Mesothelial cell of epicardium (in vitro differentiated cells): Measurements from ENCODE around the gene SH2D3A. TPM values are rescaled to one million over a fixed set of nuclear protein-coding genes. Genes with fewer than 3 reads are reported as not detected.

Source experiments
- DNase-seq, 2 experiments: peaks; one replicate each; pipeline ENCODE4 v3.0.0; 2021; ENCODE audit warnings: low spot score in 2 of 2; ENCODE audit not compliant: unreplicated experiment in 2 of 2
- H3K27ac Mint-ChIP-seq: 2 replicates; pipeline ENCODE4 v1.8.0; 2021; ENCODE audit warnings: mixed read lengths
- H3K27me3 Mint-ChIP-seq: 2 replicates; pipeline ENCODE4 v1.8.0; 2021; ENCODE audit warnings: low read depth, mixed read lengths
- H3K36me3 Mint-ChIP-seq: 2 replicates; pipeline ENCODE4 v1.8.0; 2021; ENCODE audit warnings: mixed read lengths
- H3K4me1 Mint-ChIP-seq: 2 replicates; pipeline ENCODE4 v1.8.0; 2021; ENCODE audit warnings: mixed read lengths
- H3K4me3 Mint-ChIP-seq: 2 replicates; pipeline ENCODE4 v1.8.0; 2021; ENCODE audit warnings: mild to moderate bottlenecking, moderate library complexity, mixed read lengths
- H3K9me3 Mint-ChIP-seq: 2 replicates; pipeline ENCODE4 v1.8.0; 2021; ENCODE audit warnings: mixed read lengths
- total RNA-seq: library from RNA; stranded (reverse); gene quantifications from 3 replicates; pipeline ENCODE4 v1.2.1, GENCODE V29; 2021
- TF ChIP-seq, protein P1 (sequence below): fragments of 200-600 bp; sonication (generic); IDR thresholded peaks from one replicate; pipeline ENCODE4 v1.5.0; 2021; ENCODE audit warnings: antibody characterized with exemption; ENCODE audit not compliant: unreplicated experiment

The SH2D3A gene
- 13.3 to 13.9 TPM (median 13.4 TPM) in 3 replicates for total RNA-seq

DNA sequence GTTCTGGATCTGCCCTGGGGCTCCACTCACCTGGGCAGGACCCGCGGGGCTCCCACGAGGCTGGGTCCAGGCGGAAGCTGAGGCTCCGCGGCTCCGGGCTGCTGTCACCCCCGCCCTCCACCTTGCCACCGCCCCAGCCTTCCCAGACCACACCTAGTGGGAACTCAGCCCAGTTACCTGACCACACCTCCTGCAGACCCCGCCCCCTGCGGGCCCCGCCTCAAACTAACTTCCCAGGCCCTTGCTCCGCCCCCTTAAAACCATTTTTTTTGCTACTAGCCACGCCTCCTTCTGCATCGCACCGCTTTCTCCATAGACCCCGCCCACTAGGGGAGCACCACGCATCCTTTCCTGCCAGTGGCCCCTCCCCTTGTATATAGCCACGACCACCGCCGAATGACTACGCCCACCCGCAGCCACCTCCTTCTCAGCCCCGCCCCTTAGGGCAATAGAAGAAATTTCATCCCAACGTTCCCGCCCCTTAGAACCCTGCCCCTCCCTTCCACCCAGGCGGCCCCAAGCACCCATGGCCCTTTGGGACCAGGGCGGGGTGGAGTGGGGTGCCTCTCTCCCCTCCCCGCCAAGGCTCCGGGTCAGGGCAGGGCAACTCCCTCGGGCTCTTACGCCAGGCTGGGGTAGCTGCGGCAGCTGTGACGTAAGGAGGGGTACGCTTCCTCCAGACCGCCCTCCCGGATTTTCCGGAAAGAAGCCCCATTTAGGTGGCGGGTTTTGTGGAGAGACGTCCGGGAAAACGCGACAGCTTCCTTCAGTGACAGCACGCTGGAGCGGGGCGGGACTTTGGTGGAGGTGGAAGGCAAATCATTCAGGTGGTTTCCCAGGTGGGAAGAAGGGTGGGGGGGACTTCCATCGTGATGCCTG lies at the start of gene SH2D3A:
Gene SH2D3A (minus strand): TSS at position 79 of the 879 bp plus-strand sequence. CDS start 3,687 bp downstream, outside the sequence.
- Mint-ChIP-seq H3K9me3 (no peaks in the 10 kb centered on the region), H3K4me1 (peaks cover 21% of the 10 kb centered on the region), H3K36me3 (no peaks in the 10 kb centered on the region), H3K27me3 (peaks cover 28% of the 10 kb centered on the region), H3K27ac (peak within 1 kb of the TSS; percentile 94), H3K4me3 (peak within 1 kb of the TSS; percentile 68)
- TF ChIP-seq, protein P1, sequence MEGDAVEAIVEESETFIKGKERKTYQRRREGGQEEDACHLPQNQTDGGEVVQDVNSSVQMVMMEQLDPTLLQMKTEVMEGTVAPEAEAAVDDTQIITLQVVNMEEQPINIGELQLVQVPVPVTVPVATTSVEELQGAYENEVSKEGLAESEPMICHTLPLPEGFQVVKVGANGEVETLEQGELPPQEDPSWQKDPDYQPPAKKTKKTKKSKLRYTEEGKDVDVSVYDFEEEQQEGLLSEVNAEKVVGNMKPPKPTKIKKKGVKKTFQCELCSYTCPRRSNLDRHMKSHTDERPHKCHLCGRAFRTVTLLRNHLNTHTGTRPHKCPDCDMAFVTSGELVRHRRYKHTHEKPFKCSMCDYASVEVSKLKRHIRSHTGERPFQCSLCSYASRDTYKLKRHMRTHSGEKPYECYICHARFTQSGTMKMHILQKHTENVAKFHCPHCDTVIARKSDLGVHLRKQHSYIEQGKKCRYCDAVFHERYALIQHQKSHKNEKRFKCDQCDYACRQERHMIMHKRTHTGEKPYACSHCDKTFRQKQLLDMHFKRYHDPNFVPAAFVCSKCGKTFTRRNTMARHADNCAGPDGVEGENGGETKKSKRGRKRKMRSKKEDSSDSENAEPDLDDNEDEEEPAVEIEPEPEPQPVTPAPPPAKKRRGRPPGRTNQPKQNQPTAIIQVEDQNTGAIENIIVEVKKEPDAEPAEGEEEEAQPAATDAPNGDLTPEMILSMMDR = no peak
- peak; percentile 72 to 86 for DNase-seq

DNA sequence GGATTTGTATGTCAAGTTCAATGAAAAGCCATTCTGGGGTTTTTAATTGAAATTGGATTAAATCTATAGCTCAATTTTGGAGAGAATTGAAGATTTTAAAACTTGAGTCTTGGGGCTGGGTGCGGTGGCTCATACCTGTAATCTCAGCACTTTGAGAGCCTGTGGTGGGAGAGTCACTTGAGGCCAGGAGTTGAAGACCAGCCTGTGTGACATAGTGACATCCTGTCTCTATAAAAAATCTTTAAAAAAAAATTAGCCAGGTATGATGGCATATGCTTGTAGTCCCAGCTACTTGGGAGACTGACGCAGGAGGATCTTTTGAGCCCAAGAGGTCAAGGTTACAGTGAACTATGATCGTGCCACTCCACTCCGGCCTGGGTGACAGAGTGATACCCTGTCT lies 46.4 kb upstream of the SH2D3A start:
- Mint-ChIP-seq H3K9me3 (peaks cover 45% of the 10 kb centered on the region), H3K4me1 (no peaks in the 10 kb centered on the region), H3K36me3 (peaks cover 2% of the 10 kb centered on the region), H3K27me3 (no peaks in the 10 kb centered on the region), H3K27ac (no peak overlapping the region), H3K4me3 (no peak overlapping the region)
- no peak for DNase-seq
- TF ChIP-seq, protein P1 = no peak

DNA sequence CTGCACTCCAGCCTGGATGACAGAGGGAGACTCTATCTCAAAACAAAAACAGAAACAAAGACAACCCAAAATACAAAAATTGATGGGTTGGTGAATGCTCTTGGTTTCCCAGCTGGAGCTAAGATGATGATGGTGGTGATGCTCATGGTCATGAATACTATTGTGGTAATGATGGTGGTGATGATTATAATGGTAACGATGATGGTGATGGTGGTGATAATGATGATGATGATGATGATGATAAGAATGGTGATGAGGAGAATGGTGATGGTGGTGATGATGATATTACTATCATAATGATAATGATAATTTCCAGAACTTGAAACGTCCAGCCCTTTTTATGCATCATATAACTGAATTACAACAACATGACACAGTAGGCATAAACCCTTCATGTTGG lies 45.4 kb upstream of the SH2D3A start:
- DNase-seq = no peak
- H3K9me3 Mint-ChIP-seq = peaks cover 43% of the 10 kb centered on the region
- no peaks in the 10 kb centered on the region for H3K4me1 Mint-ChIP-seq
- H3K27me3 Mint-ChIP-seq = no peaks in the 10 kb centered on the region
- no peak overlapping the region for H3K4me3 Mint-ChIP-seq
- TF ChIP-seq, protein P1 = no peak
- H3K36me3 Mint-ChIP-seq = peaks cover 2% of the 10 kb centered on the region
- no peak overlapping the region for H3K27ac Mint-ChIP-seq

DNA sequence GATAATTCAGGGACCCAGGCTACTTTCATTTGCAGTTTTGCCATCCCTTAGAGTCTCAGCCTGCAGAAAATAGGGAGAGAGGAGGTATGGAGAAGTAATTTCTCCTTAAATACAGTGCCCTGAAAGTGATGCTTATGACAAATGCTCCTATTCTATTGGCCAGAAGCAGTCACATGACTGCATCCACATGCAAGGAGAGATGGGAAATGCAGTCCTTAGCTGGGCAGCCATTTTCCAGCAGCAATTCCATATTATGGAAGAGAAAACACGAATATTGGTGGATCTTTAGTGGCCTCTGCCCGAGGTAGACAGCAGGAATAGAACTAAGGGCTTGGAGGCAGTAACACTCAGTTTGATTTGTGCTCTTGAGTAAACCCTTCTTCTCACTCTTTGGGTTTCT lies 44.7 kb upstream of the SH2D3A start:
- Mint-ChIP-seq H3K4me3 (no peak overlapping the region), H3K4me1 (no peaks in the 10 kb centered on the region), H3K9me3 (peaks cover 39% of the 10 kb centered on the region), H3K36me3 (no peaks in the 10 kb centered on the region), H3K27me3 (no peaks in the 10 kb centered on the region), H3K27ac (no peak overlapping the region)
- TF ChIP-seq, protein P1 = no peak
- no peak for DNase-seq

DNA sequence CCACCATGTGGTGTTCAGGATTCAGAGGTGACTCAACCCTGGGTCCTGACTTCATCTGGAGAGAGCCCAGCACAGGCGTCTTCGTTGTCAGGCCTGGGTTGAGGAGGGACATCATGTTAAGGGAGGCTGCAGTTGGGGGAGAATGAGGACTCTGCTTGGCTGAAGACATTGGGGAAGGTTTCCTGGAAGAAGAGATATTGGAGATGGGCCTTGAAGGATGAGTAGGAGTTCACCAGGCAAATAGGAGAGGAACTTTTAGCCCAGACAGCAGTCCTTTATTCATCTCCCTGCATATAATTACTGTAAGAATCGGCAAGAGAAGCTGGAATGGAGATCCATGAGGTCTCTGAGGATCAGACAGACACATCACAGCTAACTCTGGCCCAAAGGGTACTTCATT lies 44.1 kb upstream of the SH2D3A start:
- no peaks in the 10 kb centered on the region for H3K36me3 Mint-ChIP-seq
- H3K4me3 Mint-ChIP-seq = no peak overlapping the region
- H3K9me3 Mint-ChIP-seq = peaks cover 40% of the 10 kb centered on the region
- no peaks in the 10 kb centered on the region for H3K4me1 Mint-ChIP-seq
- DNase-seq = no peak
- no peaks in the 10 kb centered on the region for H3K27me3 Mint-ChIP-seq
- H3K27ac Mint-ChIP-seq = no peak overlapping the region
- TF ChIP-seq, protein P1 = no peak
